NCI-H460 (cell line): ENCODE measurements around the gene SCAF8. TPM values are rescaled to one million over a fixed set of nuclear protein-coding genes. Genes with fewer than 3 reads are reported as not detected.
"Not testable (repeated sequence)": the region's sequence is repeated elsewhere in the genome, so short reads cannot be mapped to it uniquely, and the experiment has no call there.

Source experiments
- DNase-seq: peaks from one replicate; pipeline ENCODE4 v3.0.0-alpha.2; 2016; ENCODE audit warnings: low read depth; ENCODE audit errors: extremely low read depth
- polyA plus RNA-seq: library from polyadenylated mRNA; depleted of rRNA; stranded (reverse); fragments of >200 nt; gene quantifications from 2 replicates; pipeline ENCODE4 v1.2.3, GENCODE V29; 2014; cell fraction: nucleus; rRNA removed
- total RNA-seq: library from RNA; depleted of rRNA; stranded (reverse); fragments of >200 nt; shearing (Covaris generic); gene quantifications from 2 replicates; pipeline ENCODE4 v1.2.3, GENCODE V29; 2014; rRNA removed

Gene SCAF8, protein sequence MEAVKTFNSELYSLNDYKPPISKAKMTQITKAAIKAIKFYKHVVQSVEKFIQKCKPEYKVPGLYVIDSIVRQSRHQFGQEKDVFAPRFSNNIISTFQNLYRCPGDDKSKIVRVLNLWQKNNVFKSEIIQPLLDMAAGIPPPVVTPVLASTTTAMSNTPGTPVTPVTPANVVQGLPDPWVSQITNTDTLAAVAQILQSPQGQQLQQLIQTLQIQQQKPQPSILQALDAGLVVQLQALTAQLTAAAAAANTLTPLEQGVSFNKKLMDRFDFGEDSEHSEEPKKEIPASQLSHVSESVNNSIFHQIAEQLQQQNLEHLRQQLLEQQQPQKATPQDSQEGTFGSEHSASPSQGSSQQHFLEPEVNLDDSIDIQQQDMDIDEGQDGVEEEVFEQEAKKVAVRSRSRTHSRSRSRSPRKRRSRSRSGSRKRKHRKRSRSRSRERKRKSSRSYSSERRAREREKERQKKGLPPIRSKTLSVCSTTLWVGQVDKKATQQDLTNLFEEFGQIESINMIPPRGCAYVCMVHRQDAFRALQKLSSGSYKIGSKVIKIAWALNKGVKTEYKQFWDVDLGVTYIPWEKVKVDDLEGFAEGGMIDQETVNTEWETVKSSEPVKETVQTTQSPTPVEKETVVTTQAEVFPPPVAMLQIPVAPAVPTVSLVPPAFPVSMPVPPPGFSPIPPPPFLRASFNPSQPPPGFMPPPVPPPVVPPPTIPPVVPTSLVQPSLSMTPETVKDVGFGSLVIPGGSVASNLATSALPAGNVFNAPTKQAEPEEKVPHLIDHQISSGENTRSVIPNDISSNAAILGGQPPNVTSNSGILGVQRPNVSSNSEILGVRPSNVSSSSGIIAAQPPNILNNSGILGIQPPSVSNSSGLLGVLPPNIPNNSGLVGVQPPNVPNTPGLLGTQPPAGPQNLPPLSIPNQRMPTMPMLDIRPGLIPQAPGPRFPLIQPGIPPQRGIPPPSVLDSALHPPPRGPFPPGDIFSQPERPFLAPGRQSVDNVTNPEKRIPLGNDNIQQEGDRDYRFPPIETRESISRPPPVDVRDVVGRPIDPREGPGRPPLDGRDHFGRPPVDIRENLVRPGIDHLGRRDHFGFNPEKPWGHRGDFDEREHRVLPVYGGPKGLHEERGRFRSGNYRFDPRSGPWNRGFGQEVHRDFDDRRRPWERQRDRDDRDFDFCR (N-terminal part only)
- total RNA-seq: 21.2 and 23.4 TPM in 2 replicates
- polyA plus RNA-seq: 10.9 and 14.1 TPM in 2 replicates

- DNase-seq: peak; percentile 68
These were observed at the start of gene SCAF8 for GRCh38 chr6:154733183-154733625. Gene SCAF8 (plus strand): TSS chr6:154733416. CDS start chr6:154733901, 485 bp downstream.

- DNase-seq: no peak
These were observed 49.3 kb upstream of the SCAF8 start for GRCh38 chr6:154683756-154684523.

GRCh38 chr6:154686162-154686561 is 47.1 kb upstream of the SCAF8 start:
- DNase-seq: no peak

GRCh38 chr6:154689493-154690255 is 43.5 kb upstream of the SCAF8 start:
- no peak for DNase-seq

DNA sequence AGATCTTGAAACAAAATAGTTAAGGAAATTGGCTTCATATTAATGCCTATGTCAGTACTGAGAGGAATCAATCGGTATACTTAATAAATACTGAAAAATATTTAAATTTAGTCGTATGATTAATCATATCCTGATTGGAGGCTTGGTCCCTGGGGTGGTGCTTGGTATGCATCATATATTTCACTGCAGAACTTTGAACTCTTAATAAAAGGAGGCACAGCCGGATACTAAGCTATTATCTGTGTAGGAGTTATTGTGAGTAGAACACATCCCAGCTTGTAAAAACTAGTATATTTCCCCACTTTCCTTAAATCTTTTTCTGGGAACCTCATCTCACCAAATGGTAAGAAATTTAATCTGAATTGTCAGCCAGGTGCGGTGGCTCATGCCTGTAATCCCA is 42.4 kb upstream of the SCAF8 start:
- no peak for DNase-seq

- no peak for DNase-seq
These were observed 36.6 kb upstream of the SCAF8 start for GRCh38 chr6:154696661-154697060.

GRCh38 chr6:154703124-154703523 is 30.1 kb upstream of the SCAF8 start:
- no peak for DNase-seq

DNA sequence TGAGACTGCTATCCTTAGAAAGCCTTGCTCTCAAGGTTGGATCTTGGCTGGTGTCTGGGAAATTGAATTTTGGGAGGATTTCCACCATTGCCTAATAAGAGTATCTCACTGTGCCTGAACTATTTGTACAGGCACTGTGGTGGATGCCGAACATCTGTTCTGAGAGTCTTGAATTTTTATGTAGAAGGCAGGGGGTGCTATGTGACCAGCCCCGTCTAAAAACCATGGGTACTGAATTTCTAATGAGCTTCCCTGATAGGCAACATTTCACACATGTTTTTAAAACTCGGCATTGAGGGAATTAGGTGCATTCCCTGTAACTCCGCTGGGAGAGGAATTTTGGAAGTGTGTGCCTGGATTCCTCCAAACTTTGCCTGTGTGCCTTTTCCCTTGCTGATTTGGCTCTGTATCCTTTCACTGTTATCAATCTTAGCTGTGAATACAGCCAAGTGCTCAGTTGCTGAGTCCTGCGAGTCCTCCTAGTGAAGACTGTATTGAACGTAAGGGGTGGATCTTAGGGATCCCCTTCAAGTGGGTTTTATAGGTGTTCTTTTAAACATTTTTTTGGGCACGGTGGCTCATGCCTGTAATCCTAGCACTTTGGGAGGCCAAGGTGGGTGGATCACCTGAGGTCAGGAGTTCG is 27.6 kb upstream of the SCAF8 start:
- DNase-seq: no peak

DNA sequence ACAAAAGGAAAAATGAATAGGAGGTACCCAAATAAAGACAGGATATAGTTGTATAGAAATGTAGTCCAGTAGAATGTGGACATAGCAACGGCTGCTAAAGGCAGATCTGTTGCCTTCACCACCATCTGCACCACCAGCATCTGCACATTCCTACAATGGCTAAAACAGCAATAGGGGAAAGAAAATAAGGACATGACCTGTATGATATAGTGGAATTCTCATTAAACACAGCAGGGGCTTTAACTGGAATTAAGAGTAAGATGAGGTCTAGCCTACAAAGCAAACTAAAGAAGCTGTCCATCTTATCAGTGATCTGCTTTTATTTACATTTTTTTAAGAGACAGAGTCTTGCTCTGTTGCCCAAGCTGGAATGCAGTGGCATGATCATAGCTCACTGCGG is 26.8 kb upstream of the SCAF8 start:
- no peak for DNase-seq

GRCh38 chr6:154709621-154710020 is 23.6 kb upstream of the SCAF8 start:
- no peak for DNase-seq

DNA sequence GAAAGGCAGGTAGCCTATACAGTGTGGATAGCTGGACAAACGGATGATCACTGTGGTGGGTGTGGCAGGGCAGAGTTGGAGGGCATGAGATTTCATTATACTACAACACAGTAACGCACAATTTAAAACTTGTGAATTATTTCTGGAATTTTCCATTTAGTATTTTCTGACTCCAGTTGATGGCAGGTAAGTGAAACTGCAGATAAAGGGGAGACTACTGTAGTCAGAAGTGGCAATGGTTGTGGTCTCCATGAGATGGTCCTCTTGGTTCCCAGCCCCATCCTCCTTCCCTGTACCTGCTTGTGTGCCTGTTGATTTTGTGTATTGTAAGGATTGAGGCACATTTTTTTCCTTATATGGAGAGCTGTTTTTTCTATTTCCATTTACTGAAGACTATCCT is 22.5 kb upstream of the SCAF8 start:
- DNase-seq: no peak

- DNase-seq: no peak
These were observed 17.8 kb upstream of the SCAF8 start for GRCh38 chr6:154715446-154715845.

DNA sequence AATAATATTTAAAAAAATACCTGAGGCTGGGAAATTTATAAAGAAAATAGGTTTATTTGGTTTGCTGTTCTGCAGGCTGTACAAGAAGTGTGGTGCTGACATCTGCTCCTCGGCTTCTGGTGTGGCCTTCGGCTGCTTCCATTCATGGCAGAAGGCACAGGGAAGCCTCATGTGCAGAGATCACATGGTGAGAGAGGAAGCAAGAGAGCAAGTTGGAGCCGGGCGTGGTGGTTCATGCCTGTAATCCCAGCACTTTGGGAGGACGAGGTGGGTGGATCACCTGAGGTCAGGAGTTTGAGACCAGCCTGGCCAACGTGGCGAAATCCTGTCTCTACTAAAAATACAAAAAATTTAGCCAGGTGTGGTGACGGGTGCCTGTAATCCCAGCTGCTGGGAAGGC is 16.9 kb upstream of the SCAF8 start:
- not testable (repeated sequence) for DNase-seq

DNA sequence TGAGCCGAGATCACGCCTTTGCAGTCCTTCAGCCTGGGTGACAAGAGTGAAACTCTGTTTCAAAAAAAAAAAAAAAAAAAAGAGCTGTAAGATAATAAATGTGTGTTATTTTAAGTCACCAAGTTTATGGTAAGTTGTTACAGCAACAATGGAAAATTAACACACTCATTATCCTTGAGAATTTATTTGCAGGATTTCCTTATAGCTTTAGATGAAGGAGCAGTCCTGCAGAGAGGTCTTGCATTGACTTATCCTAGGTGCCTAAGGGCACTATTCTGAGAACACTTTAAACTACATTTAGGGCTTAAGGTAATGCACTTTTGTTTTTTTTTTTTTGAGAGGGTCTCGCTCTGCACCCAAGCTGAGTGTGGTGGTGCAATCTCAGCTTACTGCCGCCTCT is 13.8 kb upstream of the SCAF8 start:
- DNase-seq: no peak

- DNase-seq: no peak
These were observed 13.4 kb upstream of the SCAF8 start for GRCh38 chr6:154719854-154720253.

- no peak for DNase-seq
These were observed 11.8 kb upstream of the SCAF8 start for GRCh38 chr6:154721460-154721859.

GRCh38 chr6:154726887-154727286 is 6.3 kb upstream of the SCAF8 start:
- DNase-seq: no peak

DNA sequence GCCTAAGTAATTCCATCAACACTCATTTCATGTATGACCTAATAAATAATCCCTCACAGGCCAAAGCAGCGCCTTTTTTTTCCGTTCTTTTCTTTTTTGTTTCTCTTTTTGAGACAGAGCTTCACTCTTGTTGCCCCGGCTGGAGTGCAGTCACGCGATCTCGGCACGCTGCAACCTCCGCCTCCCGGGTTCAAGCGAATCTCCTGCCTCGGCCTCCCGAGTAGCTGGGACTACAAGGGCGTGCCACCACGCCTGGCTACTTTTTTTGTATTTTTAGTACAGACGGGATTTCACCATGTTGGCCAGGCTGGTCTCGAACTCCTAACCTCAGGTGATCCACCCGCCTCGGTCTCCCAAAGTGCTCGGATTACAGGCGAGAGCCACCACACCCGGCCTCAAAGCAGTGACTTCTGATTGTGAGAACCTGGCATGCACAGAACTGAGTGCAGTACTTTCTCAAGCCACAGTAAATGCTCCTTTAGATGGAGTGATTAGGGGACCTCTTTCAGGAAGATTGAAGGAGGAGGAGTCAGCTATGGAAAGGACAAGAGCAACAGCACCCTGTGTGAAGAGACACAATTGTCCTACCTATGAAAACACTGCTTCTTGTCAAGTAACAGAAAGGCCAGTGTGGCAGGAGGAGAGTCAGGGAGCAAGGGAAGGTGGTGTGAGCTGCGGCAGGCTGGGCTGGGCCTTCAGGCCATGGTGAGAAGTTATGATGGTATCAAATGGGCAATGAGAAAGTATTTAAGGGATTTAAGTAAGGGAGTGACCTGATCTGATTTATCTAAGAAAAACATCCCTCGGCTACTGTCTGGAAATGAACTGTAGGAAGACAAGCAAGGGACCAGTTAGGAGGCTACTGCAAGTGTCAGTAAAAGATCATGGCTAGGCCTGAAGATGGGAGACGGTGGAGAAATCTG is 1.7 kb upstream of the SCAF8 start:
- no peak for DNase-seq
